Activated CD4-positive, alpha-beta T cell treated with anti-CD3 and anti-CD28 coated beads for 4 hours (primary cell): Measurements from ENCODE around the gene ZFAND5.

ENCODE experiments used
- DNase-seq, 2 donors: peaks; one replicate each; pipeline ENCODE4 v3.0.0-alpha.2; 2020

ZFAND5 gene

GRCh38 chr9:72322259-72322658 is 42.7 kb downstream of the ZFAND5 start:
- DNase-seq, result no peak

GRCh38 chr9:72315510-72316311 is 49.3 kb downstream of the ZFAND5 start:
- DNase-seq, result no peak

- no peak for DNase-seq
These were observed 49.9 kb downstream of the ZFAND5 start for GRCh38 chr9:72315089-72315509.

GRCh38 chr9:72313507-72313906 is 51.5 kb downstream of the ZFAND5 start:
- DNase-seq, result no peak

- DNase-seq, result no peak
These were observed 52.5 kb downstream of the ZFAND5 start for GRCh38 chr9:72312386-72312987.

GRCh38 chr9:72309364-72310133 is 55.5 kb downstream of the ZFAND5 start:
- DNase-seq, result no peak

- DNase-seq, result no peak
These were observed 58.2 kb downstream of the ZFAND5 start for GRCh38 chr9:72306761-72307160.

GRCh38 chr9:72305707-72306106 is 59.3 kb downstream of the ZFAND5 start:
- no peak for DNase-seq

- peak in 1 of 2 donors; percentile 2 for DNase-seq
These were observed 59.9 kb downstream of the ZFAND5 start for GRCh38 chr9:72305102-72305546.

GRCh38 chr9:72304538-72304937 is 60.5 kb downstream of the ZFAND5 start:
- no peak for DNase-seq
